NB4 (cell line): ENCODE data around the gene LIPH.

ENCODE experiments used
- DNase-seq: peaks from one replicate; pipeline ENCODE4 v3.0.0; 2010; ENCODE audit warnings: low read depth
- H3K4me3 ChIP-seq: one replicate; pipeline ENCODE4 v1.5.1; 2011; ENCODE audit warnings: mild to moderate bottlenecking, low read depth, low read length, moderate library complexity
- MYC ChIP-seq: IDR thresholded peaks from 2 replicates; pipeline ENCODE4 v1.6.1; 2011; ENCODE audit warnings: low read depth, low read length
- POLR2A ChIP-seq: IDR thresholded peaks from 2 replicates; pipeline ENCODE4 v1.6.1; 2011; ENCODE audit warnings: mild to moderate bottlenecking; ENCODE audit not compliant: insufficient read length; ENCODE audit errors: extremely low read depth
- TF ChIP-seq, protein P1 (sequence below): IDR thresholded peaks from one replicate; pipeline ENCODE4 v1.5.1; 2012; ENCODE audit warnings: low read depth, low read length
- TF ChIP-seq, protein P2 (sequence below): IDR thresholded peaks from 2 replicates; pipeline ENCODE4 v1.6.1; 2011; ENCODE audit warnings: low read depth, low read length

The LIPH gene

GRCh38 chr3:185465471-185465870, 86.9 kb downstream of the LIPH start:
- TF ChIP-seq POLR2A (no peak), MYC (no peak)
- TF ChIP-seq, protein P1, sequence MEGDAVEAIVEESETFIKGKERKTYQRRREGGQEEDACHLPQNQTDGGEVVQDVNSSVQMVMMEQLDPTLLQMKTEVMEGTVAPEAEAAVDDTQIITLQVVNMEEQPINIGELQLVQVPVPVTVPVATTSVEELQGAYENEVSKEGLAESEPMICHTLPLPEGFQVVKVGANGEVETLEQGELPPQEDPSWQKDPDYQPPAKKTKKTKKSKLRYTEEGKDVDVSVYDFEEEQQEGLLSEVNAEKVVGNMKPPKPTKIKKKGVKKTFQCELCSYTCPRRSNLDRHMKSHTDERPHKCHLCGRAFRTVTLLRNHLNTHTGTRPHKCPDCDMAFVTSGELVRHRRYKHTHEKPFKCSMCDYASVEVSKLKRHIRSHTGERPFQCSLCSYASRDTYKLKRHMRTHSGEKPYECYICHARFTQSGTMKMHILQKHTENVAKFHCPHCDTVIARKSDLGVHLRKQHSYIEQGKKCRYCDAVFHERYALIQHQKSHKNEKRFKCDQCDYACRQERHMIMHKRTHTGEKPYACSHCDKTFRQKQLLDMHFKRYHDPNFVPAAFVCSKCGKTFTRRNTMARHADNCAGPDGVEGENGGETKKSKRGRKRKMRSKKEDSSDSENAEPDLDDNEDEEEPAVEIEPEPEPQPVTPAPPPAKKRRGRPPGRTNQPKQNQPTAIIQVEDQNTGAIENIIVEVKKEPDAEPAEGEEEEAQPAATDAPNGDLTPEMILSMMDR, result no peak
- DNase-seq, result no peak
- H3K4me3 ChIP-seq, result no peak overlapping the region

GRCh38 chr3:185460719-185461350, 91.6 kb downstream of the LIPH start:
- peak; percentile 19 for DNase-seq
- TF ChIP-seq, protein P1, result no peak
- TF ChIP-seq, protein P2, sequence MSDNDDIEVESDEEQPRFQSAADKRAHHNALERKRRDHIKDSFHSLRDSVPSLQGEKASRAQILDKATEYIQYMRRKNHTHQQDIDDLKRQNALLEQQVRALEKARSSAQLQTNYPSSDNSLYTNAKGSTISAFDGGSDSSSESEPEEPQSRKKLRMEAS, result no peak
- TF ChIP-seq POLR2A (no peak), MYC (no peak)
- no peak overlapping the region for H3K4me3 ChIP-seq

GRCh38 chr3:185460309-185460708, 92.1 kb downstream of the LIPH start:
- no peak for DNase-seq
- H3K4me3 ChIP-seq, result no peak overlapping the region
- TF ChIP-seq MYC (no peak), POLR2A (no peak)
- TF ChIP-seq, protein P1, result no peak
- TF ChIP-seq, protein P2, result no peak

- TF ChIP-seq POLR2A, result no peak
- no peak for TF ChIP-seq MYC
- no peak for DNase-seq
- no peak overlapping the region for H3K4me3 ChIP-seq
Measured at GRCh38 chr3:185457376-185457775, 95.0 kb downstream of the LIPH start.
